ENCODE measurements around the gene LLPH. TPM values are rescaled to one million over a fixed set of nuclear protein-coding genes. Genes with fewer than 3 reads are reported as not detected.

LLPH gene
- total and polyA plus RNA-seq, 2 of the 13 experiments (the other 11 are each of a cell fraction or from before 2014, with no cell fraction given), result 4.2 to 25.6 TPM

- no peak for TF ChIP-seq TCF7 (IDR thresholded peaks at IDR 0.05; ENCODE audit: low read depth)
- TF ChIP-seq ZHX2 (IDR thresholded peaks at IDR 0.05; ENCODE audit: low read depth), result no peak
- no peak for TF ChIP-seq ZHX2 (CRISPR knock-in tag; IDR thresholded peaks at IDR 0.05; ENCODE audit: borderline replicate concordance)
- no peak for TF ChIP-seq ZNF580 (CRISPR knock-in tag; IDR thresholded peaks at IDR 0.05; ENCODE audit: borderline replicate concordance, low read depth)
- TF ChIP-seq ZFY (CRISPR knock-in tag; IDR thresholded peaks at IDR 0.05), result peak; percentile 29; the same call in 1 of the 2 replicates
- peak; percentile 42 for TF ChIP-seq XRCC5 (optimal IDR thresholded peaks at IDR 0.05; ENCODE audit: low read length)
- no peak for TF ChIP-seq HES4 (CRISPR knock-in tag; IDR thresholded peaks at IDR 0.05; ENCODE audit: borderline replicate concordance)
- TF ChIP-seq ZNF512 (CRISPR knock-in tag; IDR thresholded peaks at IDR 0.05), result no peak
- TF ChIP-seq E2F2 (CRISPR knock-in tag; IDR thresholded peaks at IDR 0.05; ENCODE audit: borderline replicate concordance), result no peak
- no peak for TF ChIP-seq POLR2G (IDR thresholded peaks at IDR 0.05; ENCODE audit: low read depth, low read length)
- TF ChIP-seq ZNF839 (CRISPR knock-in tag; IDR thresholded peaks at IDR 0.05; ENCODE audit: borderline replicate concordance), result no peak
- TF ChIP-seq MATR3 (CRISPR knock-in tag; IDR thresholded peaks at IDR 0.05), result no peak
- TF ChIP-seq ZNF616 (CRISPR knock-in tag; IDR thresholded peaks at IDR 0.05; ENCODE audit: low read depth), result no peak
- no peak for TF ChIP-seq SOX6 (IDR thresholded peaks at IDR 0.05)
- peak; percentile 71 for TF ChIP-seq SOX6 (CRISPR knock-in tag; IDR thresholded peaks at IDR 0.05)
- no peak for TF ChIP-seq ZNF549 (CRISPR knock-in tag; IDR thresholded peaks at IDR 0.05)
- TF ChIP-seq U2AF1 (optimal IDR thresholded peaks at IDR 0.05; ENCODE audit: low read depth, low read length), result no peak
- TF ChIP-seq GTF2F1 (IDR thresholded peaks at IDR 0.05; ENCODE audit: low read length), result no peak
- no peak for TF ChIP-seq KDM5B (CRISPR knock-in tag; IDR thresholded peaks at IDR 0.05; ENCODE audit: borderline replicate concordance)
- no peak for TF ChIP-seq HNRNPK (IDR thresholded peaks at IDR 0.05; ENCODE audit: low read depth, low read length, poor library complexity, severe bottlenecking)
- TF ChIP-seq KMT2A (CRISPR knock-in tag; IDR thresholded peaks at IDR 0.05), result no peak
- no peak for TF ChIP-seq SOX13 (IDR thresholded peaks at IDR 0.05)
- peak in 1 of 2 experiments; percentile 65; a peak in 2 of 4 replicates for TF ChIP-seq SOX13 (CRISPR knock-in tag; conservative IDR thresholded peaks at IDR 0.05 in 1 of 2, IDR thresholded peaks at IDR 0.05 in 1 of 2)
- TF ChIP-seq SMYD3 (CRISPR knock-in tag; IDR thresholded peaks at IDR 0.05), result no peak
Measured at GRCh38 chr12:66107451-66107915, 23.1 kb downstream of the LLPH start (continued).
